ENCODE data around the gene DOCK4. TPM values are rescaled to one million over a fixed set of nuclear protein-coding genes. Genes with fewer than 3 reads are reported as not detected.

Gene DOCK4
- total and polyA plus RNA-seq, 2 of the 8 experiments (the other 6 are each of a cell fraction or from before 2014, with no cell fraction given) = 5.1 to 23.6 TPM

DNA sequence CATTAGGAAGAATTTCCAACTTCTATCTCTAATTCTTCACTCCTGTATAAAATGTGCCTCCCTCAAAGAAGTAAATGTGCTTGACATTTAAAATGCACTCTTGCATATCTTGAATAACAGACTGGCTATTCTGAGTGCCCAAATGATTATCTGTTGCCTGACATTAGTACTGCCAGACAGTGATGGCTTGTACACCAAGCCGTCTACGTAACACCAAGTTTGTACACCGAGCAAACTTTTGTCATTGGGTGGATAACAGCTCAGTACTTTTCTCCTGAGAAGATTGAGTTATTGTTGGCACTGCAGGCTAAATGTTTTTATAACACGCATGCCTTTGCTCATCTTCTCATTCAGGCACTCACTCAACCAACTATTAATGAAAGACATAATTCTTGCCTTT is 137.2 kb downstream of the DOCK4 start:
- Histone ChIP-seq H2AFZ (ENCODE audit: low read length) (no peak overlapping the region), H2BK120ac (replicated peaks; ENCODE audit: low read depth, low read length) (no peak overlapping the region), H4K8ac (ENCODE audit: extremely low read depth, insufficient read depth, low read length) (no peak overlapping the region), H2BK20ac (ENCODE audit: low read length) (no peak overlapping the region), H2BK15ac (ENCODE audit: low read length) (no peak overlapping the region), H3K4me2 (ENCODE audit: insufficient read depth in 1 of 2, low read depth in 2 of 2, low read length in 2 of 2) (no peak overlapping the region), H3K4me3 (ENCODE audit: extremely low read depth in 1 of 4, insufficient read depth in 2 of 4, low read depth in 3 of 4, low read length in 4 of 4) (no peak overlapping the region), H3K36me3 (ENCODE audit: control insufficient read depth in 2 of 4, insufficient read depth in 4 of 4, low read length in 3 of 4) (no peaks in the 10 kb centered on the region), H3K27me3 (replicated peaks in 1 of 4; ENCODE audit: control insufficient read depth in 3 of 4, extremely low read depth in 1 of 4, insufficient read depth in 3 of 4, low read length in 3 of 4) (no peaks in the 10 kb centered on the region), H3K9me3 (ENCODE audit: insufficient read depth in 2 of 2, low read depth in 1 of 2, low read length in 1 of 2) (no peaks in the 10 kb centered on the region), H2BK12ac (ENCODE audit: low read depth, low read length) (no peak overlapping the region), H3K18ac (ENCODE audit: extremely low read depth, low read length) (no peak overlapping the region), H4K20me1 (replicated peaks in 1 of 2; ENCODE audit: control insufficient read depth in 1 of 2, insufficient read depth in 2 of 2, low read length in 2 of 2) (peaks cover 0 to 1% of the 10 kb centered on the region in 2 experiments), H4K91ac (replicated peaks; ENCODE audit: insufficient read length, low read length) (no peak overlapping the region), H3K23me2 (ENCODE audit: low read depth, low read length) (no peaks in the 10 kb centered on the region), H4K5ac (ENCODE audit: insufficient read length, low read depth, low read length) (no peak overlapping the region), H3K56ac (replicated peaks; ENCODE audit: insufficient read length, low read depth, low read length) (no peak overlapping the region), H3K4me1 (replicated peaks in 1 of 4; ENCODE audit: control insufficient read depth in 3 of 4, insufficient read depth in 4 of 4, low read length in 3 of 4) (peaks cover 0 to 3% (median 0%) of the 10 kb centered on the region in 4 experiments; a peak in 1 of 7 replicates), H2AK5ac (ENCODE audit: low read depth, low read length) (no peak overlapping the region), H3K4ac (replicated peaks; ENCODE audit: insufficient read length, low read depth, low read length) (no peak overlapping the region), H3K23ac (ENCODE audit: insufficient read length) (no peak overlapping the region), H3K9ac (replicated peaks in 1 of 4; ENCODE audit: extremely low read depth in 1 of 4, low read depth in 3 of 4, low read length in 3 of 4) (no peak overlapping the region), H3K79me1 (ENCODE audit: low read depth, low read length) (no peaks in the 10 kb centered on the region; the same call in 1 of the 2 replicates), H3K79me2 (ENCODE audit: control insufficient read depth in 1 of 2, insufficient read depth in 2 of 2, low read length in 2 of 2) (no peaks in the 10 kb centered on the region), H3K14ac (ENCODE audit: insufficient read length) (no peak overlapping the region), H3K27ac (ENCODE audit: low read depth, low read length) (no peak overlapping the region), H2BK5ac (ENCODE audit: low read depth, low read length) (no peak overlapping the region)
- DNase-seq (ENCODE audit: low read depth in 1 of 2, low spot score in 2 of 2) (no peak), FAIRE-seq (no peak)
- 95% methylated on average over 4 of the region's 4 CpGs; no CpG with 5 or more reads in 1 of the 2 experiments for WGBS, 2 experiments (ENCODE audit: extremely low coverage in 1 of 2, insufficient coverage in 1 of 2, insufficient read length in 1 of 2, insufficient replicate concordance in 2 of 2, low coverage in 1 of 2, low lambda C conversion rate in 2 of 2, missing lambda C conversion rate in 1 of 2)
- POLR2A ChIA-PET (ENCODE audit: partially characterized antibody) = no interaction called here
- CTCF ChIA-PET (ENCODE audit: partially characterized antibody) = no interaction called here
- TF ChIP-seq SP4 (IDR thresholded peaks at IDR 0.05; ENCODE audit: low read length) (no peak), SIX5 (IDR thresholded peaks at IDR 0.05; ENCODE audit: low read depth, low read length) (no peak), CBX8 (IDR thresholded peaks at IDR 0.05; ENCODE audit: borderline replicate concordance, low read depth, low read length) (no peak), TAF1 (IDR thresholded peaks at IDR 0.05; ENCODE audit: low read depth, low read length) (no peak), CBX5 (IDR thresholded peaks at IDR 0.05; ENCODE audit: low read depth, low read length) (no peak), SIN3A (conservative IDR thresholded peaks at IDR 0.05 in 1 of 2, IDR thresholded peaks at IDR 0.05 in 1 of 2; ENCODE audit: low read depth in 1 of 2, low read length in 2 of 2) (no peak), TCF12 (IDR thresholded peaks at IDR 0.05; ENCODE audit: low read depth, low read length) (no peak), HDAC6 (IDR thresholded peaks at IDR 0.05; ENCODE audit: low read depth, low read length) (no peak), SP1 (IDR thresholded peaks at IDR 0.05; ENCODE audit: low read depth, low read length) (no peak), GTF2F1 (IDR thresholded peaks at IDR 0.05; ENCODE audit: borderline replicate concordance, low read depth, low read length) (no peak)
- TF ChIP-seq, protein P1, sequence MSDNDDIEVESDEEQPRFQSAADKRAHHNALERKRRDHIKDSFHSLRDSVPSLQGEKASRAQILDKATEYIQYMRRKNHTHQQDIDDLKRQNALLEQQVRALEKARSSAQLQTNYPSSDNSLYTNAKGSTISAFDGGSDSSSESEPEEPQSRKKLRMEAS (IDR thresholded peaks at IDR 0.05) = no peak

Data from H1 (cell line).